HG03045 (cell line): Measurements from ENCODE around the gene CFAP46.
"Not testable (repeated sequence)": the region's sequence is repeated elsewhere in the genome, so short reads cannot be mapped to it uniquely, and the experiment has no call there.

Experiments used
- ATAC-seq: cut with Tn5 transposase; IDR thresholded peaks from one replicate; pipeline ENCODE4 v1.9.1; 2021; ENCODE audit warnings: mild to moderate bottlenecking, moderate library complexity; ENCODE audit not compliant: unreplicated experiment

CFAP46 gene

GRCh38 chr10:132945125-132945893 lies 2.9 kb upstream of the CFAP46 start:
- no peak for ATAC-seq

- no peak for ATAC-seq
Observed at GRCh38 chr10:132944510-132944909, 2.1 kb upstream of the CFAP46 start.

- no peak for ATAC-seq
Observed at GRCh38 chr10:132943791-132944404, 1.5 kb upstream of the CFAP46 start.

- ATAC-seq = no peak
Observed at GRCh38 chr10:132943058-132943790, 854 bp upstream of the CFAP46 start.

- ATAC-seq = no peak
Observed at GRCh38 chr10:132941640-132942051, 724 bp downstream of the CFAP46 start.

GRCh38 chr10:132940791-132941465 lies 1.4 kb downstream of the CFAP46 start:
- ATAC-seq = no peak

GRCh38 chr10:132939957-132940790 lies 2.2 kb downstream of the CFAP46 start:
- no peak for ATAC-seq

- no peak for ATAC-seq
Observed at GRCh38 chr10:132939378-132939955, 2.9 kb downstream of the CFAP46 start.

GRCh38 chr10:132938472-132939339 lies 3.7 kb downstream of the CFAP46 start:
- ATAC-seq = no peak

GRCh38 chr10:132937861-132938260 lies 4.5 kb downstream of the CFAP46 start:
- no peak for ATAC-seq

- no peak for ATAC-seq
Observed at GRCh38 chr10:132934953-132935352, 7.4 kb downstream of the CFAP46 start.

GRCh38 chr10:132933308-132934042 lies 8.9 kb downstream of the CFAP46 start:
- ATAC-seq = no peak

- ATAC-seq = no peak
Observed at GRCh38 chr10:132932461-132933307, 9.7 kb downstream of the CFAP46 start.

- ATAC-seq = not testable (repeated sequence)
Observed at GRCh38 chr10:132931258-132932250, 10.8 kb downstream of the CFAP46 start.

GRCh38 chr10:132930701-132931100 lies 11.7 kb downstream of the CFAP46 start:
- not testable (repeated sequence) for ATAC-seq

GRCh38 chr10:132929953-132930548 lies 12.3 kb downstream of the CFAP46 start:
- ATAC-seq = no peak
